H1 (cell line): ENCODE data around the gene SULF2. TPM values are rescaled to one million over a fixed set of nuclear protein-coding genes. Genes with fewer than 3 reads are reported as not detected.

Experiments
- CTCF ChIA-PET: fragments of 300-600 bp; sonication (Branson Sonifier 250); formaldehyde crosslinking; loops from one replicate; lab custom pipeline; 2021; ENCODE audit not compliant: partially characterized antibody; lab: Charles Lee
- POLR2A ChIA-PET: fragments of 300-600 bp; sonication (Branson Sonifier 250); formaldehyde crosslinking; loops from one replicate; lab custom pipeline; 2021; ENCODE audit warnings: inconsistent platforms; ENCODE audit not compliant: partially characterized antibody; lab: Charles Lee
- DNase-seq, 2 experiments: peaks; one replicate each; pipeline versions ENCODE4 v3.0.0 to v3.0.0-alpha.2; 2010 to 2022; ENCODE audit warnings: low spot score in 2 of 2, low read depth in 1 of 2, mixed read lengths in 1 of 2
- FAIRE-seq: peaks from 2 replicates; lab custom pipeline; 2011; peaks lifted over from hg19 to GRCh38; lab: Jason Lieb, UNC
- H2AFZ ChIP-seq: 2 replicates; pipeline ENCODE4 v1.8.1; 2012; ENCODE audit warnings: low read length, inconsistent platforms
- H2AK5ac ChIP-seq: 2 replicates; pipeline ENCODE4 v1.6.1; 2013; ENCODE audit warnings: low read depth, low read length
- H2BK120ac ChIP-seq: replicated peaks from 2 replicates; pipeline ENCODE3; 2013; ENCODE audit warnings: low read depth, low read length, inconsistent platforms
- H2BK12ac ChIP-seq: 2 replicates; pipeline ENCODE4 v1.6.1; 2013; ENCODE audit warnings: low read depth, low read length
- H2BK15ac ChIP-seq: 2 replicates; pipeline ENCODE4 v1.6.1; 2013; ENCODE audit warnings: low read length
- H2BK20ac ChIP-seq: 2 replicates; pipeline ENCODE4 v1.6.1; 2013; ENCODE audit warnings: low read length
- H2BK5ac ChIP-seq: 2 replicates; pipeline ENCODE4 v1.6.1; 2013; ENCODE audit warnings: low read depth, low read length
- H3K14ac ChIP-seq: 2 replicates; pipeline ENCODE4 v1.6.1; 2013; ENCODE audit warnings: inconsistent platforms; ENCODE audit not compliant: insufficient read length
- H3K18ac ChIP-seq: 2 replicates; pipeline ENCODE4 v1.6.1; 2013; ENCODE audit warnings: low read length; ENCODE audit errors: extremely low read depth
- H3K23ac ChIP-seq: 2 replicates; pipeline ENCODE4 v1.6.1; 2013; ENCODE audit warnings: inconsistent platforms; ENCODE audit not compliant: insufficient read length
- H3K23me2 ChIP-seq: 2 replicates; pipeline ENCODE4 v1.6.1; 2013; ENCODE audit warnings: low read depth, low read length
- H3K27ac ChIP-seq: 2 replicates; pipeline ENCODE4 v1.6.1; 2011; ENCODE audit warnings: low read depth, low read length, inconsistent platforms
- H3K27me3 ChIP-seq, 4 experiments: replicated peaks in 1 of 4; 1 replicate in 1 of 4; 2 replicates in 3 of 4; pipeline versions ENCODE4 v1.6.1 to v1.8.1; 2011 to 2013; ENCODE audit warnings: low read length in 3 of 4, mild to moderate bottlenecking in 3 of 4, inconsistent platforms in 2 of 4, mixed read lengths in 2 of 4, moderate library complexity in 1 of 4; ENCODE audit not compliant: control insufficient read depth in 3 of 4, insufficient read depth in 3 of 4; ENCODE audit errors: extremely low read depth in 1 of 4
- H3K36me3 ChIP-seq, 4 experiments: 2 replicates each; pipeline versions ENCODE4 v1.6.1 to v1.8.1; 2011 to 2013; ENCODE audit warnings: mild to moderate bottlenecking in 4 of 4, low read length in 3 of 4, moderate library complexity in 2 of 4, control low read depth in 1 of 4, inconsistent platforms in 1 of 4; ENCODE audit not compliant: insufficient read depth in 4 of 4, control insufficient read depth in 2 of 4
- H3K4ac ChIP-seq: replicated peaks from 2 replicates; pipeline ENCODE3; 2013; ENCODE audit warnings: low read length, low read depth, mixed read lengths, inconsistent platforms; ENCODE audit not compliant: insufficient read length
- H3K4me1 ChIP-seq, 4 experiments: replicated peaks in 1 of 4; 1 replicate in 1 of 4; 2 replicates in 3 of 4; pipeline versions ENCODE4 v1.6.1 to v1.8.1; 2011 to 2013; ENCODE audit warnings: low read length in 3 of 4, inconsistent platforms in 2 of 4, mixed read lengths in 1 of 4; ENCODE audit not compliant: insufficient read depth in 4 of 4, control insufficient read depth in 3 of 4
- H3K4me2 ChIP-seq, 2 experiments: 2 replicates each; pipeline versions ENCODE4 v1.6.1 to v1.8.1; 2011 to 2013; ENCODE audit warnings: low read depth in 2 of 2, low read length in 2 of 2, control low read depth in 1 of 2, inconsistent platforms in 1 of 2, mild to moderate bottlenecking in 1 of 2; ENCODE audit not compliant: insufficient read depth in 1 of 2
- H3K4me3 ChIP-seq, 4 experiments: fragments of 200-600, 300-600 bp in 1 of 4; sonication (generic), shearing (Covaris generic), sonication (Bioruptor Twin) in 1 of 4; 2 replicates each; pipeline versions ENCODE4 v1.5.1 to v1.8.1; 2011 to 2016; ENCODE audit warnings: low read length in 4 of 4, low read depth in 3 of 4, control low read depth in 2 of 4, inconsistent platforms in 2 of 4, mild to moderate bottlenecking in 2 of 4, mixed read lengths in 1 of 4, moderate library complexity in 1 of 4; ENCODE audit not compliant: insufficient read depth in 2 of 4; ENCODE audit errors: extremely low read depth in 1 of 4
- H3K56ac ChIP-seq: replicated peaks from 2 replicates; pipeline ENCODE3; 2013; ENCODE audit warnings: low read depth, mild to moderate bottlenecking, mixed read lengths, low read length, inconsistent platforms; ENCODE audit not compliant: insufficient read length
- H3K79me1 ChIP-seq: 2 replicates; pipeline ENCODE4 v1.6.1; 2013; ENCODE audit warnings: low read depth, low read length, control low read depth
- H3K79me2 ChIP-seq, 2 experiments: 2 replicates each; pipeline versions ENCODE4 v1.6.1 to v1.8.1; 2012 to 2013; ENCODE audit warnings: low read length in 2 of 2, mild to moderate bottlenecking in 2 of 2, inconsistent platforms in 1 of 2; ENCODE audit not compliant: insufficient read depth in 2 of 2, control insufficient read depth in 1 of 2
- H3K9ac ChIP-seq, 4 experiments: replicated peaks in 1 of 4; 1 replicate in 1 of 4; 2 replicates in 3 of 4; pipeline versions ENCODE4 v1.6.1 to v1.8.1; 2011 to 2013; ENCODE audit warnings: low read depth in 3 of 4, low read length in 3 of 4, control low read depth in 2 of 4, mild to moderate bottlenecking in 2 of 4, moderate library complexity in 2 of 4, inconsistent platforms in 1 of 4; ENCODE audit errors: extremely low read depth in 1 of 4
- H3K9me3 ChIP-seq, 2 experiments: 2 replicates each; pipeline versions ENCODE4 v1.6.1 to v1.8.1; 2012 to 2013; ENCODE audit warnings: mild to moderate bottlenecking in 2 of 2, moderate library complexity in 2 of 2, control low read depth in 1 of 2, inconsistent platforms in 1 of 2, low read depth in 1 of 2, low read length in 1 of 2, mixed read lengths in 1 of 2; ENCODE audit not compliant: insufficient read depth in 2 of 2
- H4K20me1 ChIP-seq, 2 experiments: replicated peaks in 1 of 2; 2 replicates each; pipeline versions ENCODE3 to v1.8.1; 2011 to 2013; ENCODE audit warnings: inconsistent platforms in 2 of 2, low read length in 2 of 2, mild to moderate bottlenecking in 1 of 2; ENCODE audit not compliant: insufficient read depth in 2 of 2, control insufficient read depth in 1 of 2
- H4K5ac ChIP-seq: 2 replicates; pipeline ENCODE4 v1.6.1; 2013; ENCODE audit warnings: low read length, low read depth, mixed read lengths, inconsistent platforms; ENCODE audit not compliant: insufficient read length
- H4K8ac ChIP-seq: 2 replicates; pipeline ENCODE4 v1.8.0; 2013; ENCODE audit warnings: mild to moderate bottlenecking, moderate library complexity, low read length, inconsistent platforms; ENCODE audit not compliant: insufficient read depth; ENCODE audit errors: extremely low read depth
- H4K91ac ChIP-seq: replicated peaks from 2 replicates; pipeline ENCODE3; 2013; ENCODE audit warnings: low read length, mixed read lengths, inconsistent platforms; ENCODE audit not compliant: insufficient read length
- CEBPB ChIP-seq: IDR thresholded peaks from 2 replicates; pipeline ENCODE4 v1.6.1; 2012; ENCODE audit warnings: low read depth, low read length
- JUN ChIP-seq: IDR thresholded peaks from 2 replicates; pipeline ENCODE4 v1.6.1; 2011; ENCODE audit warnings: low read depth, mild to moderate bottlenecking, improper control_type of control experiment, low read length
- KDM1A ChIP-seq: fragments of 200-600, 300-600 bp; sonication (generic); IDR thresholded peaks from 2 replicates; pipeline ENCODE4 v1.7.1; 2016; ENCODE audit warnings: mild to moderate bottlenecking, low read length, borderline replicate concordance
- KDM4A ChIP-seq: IDR thresholded peaks from one replicate; pipeline ENCODE4 v1.7.1; 2012; ENCODE audit warnings: low read depth, mild to moderate bottlenecking, moderate library complexity, low read length, inconsistent platforms; ENCODE audit not compliant: severe bottlenecking
- KDM5A ChIP-seq: fragments of 200-600 bp; IDR thresholded peaks from 2 replicates; pipeline ENCODE4 v1.7.1; 2012; ENCODE audit warnings: mild to moderate bottlenecking, low read length, inconsistent platforms, mixed read lengths
- NANOG ChIP-seq: IDR thresholded peaks from 2 replicates; pipeline ENCODE4 v1.6.1; 2011; ENCODE audit warnings: low read length, low read depth, mild to moderate bottlenecking, inconsistent platforms; ENCODE audit not compliant: insufficient read depth, poor library complexity, severe bottlenecking
- POU5F1 ChIP-seq: IDR thresholded peaks from 2 replicates; pipeline ENCODE4 v1.6.1; 2011; ENCODE audit warnings: low read depth, mild to moderate bottlenecking, low read length, moderate library complexity
- RFX5 ChIP-seq: IDR thresholded peaks from 2 replicates; pipeline ENCODE4 v1.6.1; 2011; ENCODE audit warnings: low read depth, low read length, improper control_type of control experiment, borderline replicate concordance
- RNF2 ChIP-seq: fragments of 200-900, 300-1000 bp; sonication (generic); IDR thresholded peaks from 2 replicates; pipeline ENCODE4 v1.7.1; 2016; ENCODE audit warnings: borderline replicate concordance, low read depth, mild to moderate bottlenecking, antibody characterized with exemption, low read length; ENCODE audit not compliant: poor library complexity, severe bottlenecking; ENCODE audit errors: missing control alignments
- SIX5 ChIP-seq: IDR thresholded peaks from 2 replicates; pipeline ENCODE4 v1.6.1; 2011; ENCODE audit warnings: mild to moderate bottlenecking, low read depth, low read length
- TAF7 ChIP-seq: optimal IDR thresholded peaks from 2 replicates; pipeline ENCODE3; 2011; ENCODE audit warnings: low read depth, mild to moderate bottlenecking, inconsistent platforms, low read length, moderate library complexity, borderline replicate concordance
- TEAD4 ChIP-seq: IDR thresholded peaks from 2 replicates; pipeline ENCODE4 v1.6.1; 2012; ENCODE audit warnings: low read depth, low read length, inconsistent platforms, mixed read lengths
- WGBS, 2 experiments: shearing (Covaris generic) in 1 of 2; methylation state at CpG; one replicate each; pipeline versions ENCODE4 v1.1.6 to v1.1.7; 2013 to 2015; ENCODE audit warnings: low lambda C conversion rate in 2 of 2, mixed read lengths in 2 of 2, inconsistent platforms in 1 of 2, low coverage in 1 of 2, missing lambda C conversion rate in 1 of 2; ENCODE audit not compliant: insufficient replicate concordance in 2 of 2, insufficient coverage in 1 of 2, insufficient read length in 1 of 2; ENCODE audit errors: extremely low coverage in 1 of 2, missing lambda C conversion rate in 1 of 2; 5-methylcytosine and 5-hydroxymethylcytosine counted together
- polyA plus RNA-seq, 7 experiments: library from polyadenylated mRNA; depleted of rRNA in 3 of 7; stranded (reverse) in 5 of 7; unstranded in 2 of 7; fragments of >200 nt in 5 of 7; fragments of 200-250 nt in 2 of 7; gene quantifications; 1 replicate in 5 of 7; 2 replicates in 1 of 7; 4 replicates in 1 of 7; pipeline versions ENCODE4 v1.2.1 to v1.2.3, GENCODE V29; 2011 to 2013; ENCODE audit warnings: missing spikeins in 2 of 7, mixed read lengths in 2 of 7
- total RNA-seq: library from RNA; stranded (reverse); fragmentation: NEBNext Ultra II Directional; extraction: Animal tissue kit (Norgen Biotek cat#: 25700); gene quantifications from 2 replicates; pipeline ENCODE4 v1.2.1, GENCODE V29; 2021

SULF2 gene
- total and polyA plus RNA-seq, 2 of the 8 experiments (the other 6 are each of a cell fraction or from before 2014, with no cell fraction given), result 15.7 to 28.2 TPM

DNA sequence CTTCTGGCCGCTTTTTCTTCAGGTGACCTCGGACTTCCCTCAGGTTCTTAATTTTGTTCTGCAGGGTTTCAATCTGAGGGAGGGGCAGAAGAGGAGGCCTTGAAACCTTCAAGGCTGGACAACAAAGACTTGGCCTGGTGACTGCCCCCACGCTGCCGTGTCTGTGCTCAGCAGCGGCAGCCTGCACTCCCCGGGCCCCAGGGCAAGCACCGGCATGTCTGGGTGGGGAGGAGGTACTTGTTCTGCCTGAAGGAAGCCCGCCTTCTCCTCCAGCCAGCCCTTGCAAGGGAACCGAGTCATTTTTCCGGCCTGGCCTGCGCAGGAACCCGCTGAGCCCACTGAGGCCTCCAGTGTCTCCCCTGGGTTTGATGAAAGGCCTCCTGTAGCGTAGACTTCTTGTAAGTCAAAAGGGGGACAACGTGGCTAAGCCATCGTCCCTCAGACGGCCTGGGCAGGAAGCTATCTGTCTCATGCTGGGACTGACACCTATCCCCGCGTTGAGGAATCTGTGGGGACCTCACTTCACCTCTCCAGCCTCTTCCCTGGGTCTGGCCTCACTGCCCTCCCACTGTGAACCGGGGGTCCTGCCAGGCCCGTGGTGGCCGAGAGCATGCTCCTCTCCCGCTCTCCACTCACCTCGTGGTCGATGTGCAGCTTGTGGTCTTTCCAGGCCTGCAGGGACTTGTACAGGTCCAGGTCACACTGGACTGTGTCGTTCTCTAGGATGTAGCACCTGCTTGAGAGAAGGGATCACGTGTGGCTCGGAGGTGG, 119.9 kb downstream of the SULF2 start:
- Histone ChIP-seq H4K20me1 (no peaks in the 10 kb centered on the region), H2BK15ac (no peak overlapping the region), H3K4me1 (peaks cover 0 to 4% (median 1%) of the 10 kb centered on the region in 4 experiments; a peak in 4 of 7 replicates), H3K23me2 (no peaks in the 10 kb centered on the region; the same call in 1 of the 2 replicates), H3K4me3 (no peak overlapping the region), H3K23ac (no peak overlapping the region), H3K18ac (no peak overlapping the region; the same call in 1 of the 2 replicates), H3K79me2 (no peaks in the 10 kb centered on the region), H3K9ac (no peak overlapping the region), H3K14ac (no peak overlapping the region), H3K9me3 (no peaks in the 10 kb centered on the region), H4K8ac (no peak overlapping the region), H4K5ac (no peak overlapping the region), H2BK5ac (peak overlapping the region; percentile 75; the same call in 1 of the 2 replicates), H3K4me2 (no peak overlapping the region), H3K79me1 (no peaks in the 10 kb centered on the region), H4K91ac (peak overlapping the region; percentile 75), H3K36me3 (no peaks in the 10 kb centered on the region; a peak in 1 of 8 replicates), H2BK12ac (peak overlapping the region; percentile 68; the same call in 1 of the 2 replicates), H2AK5ac (no peak overlapping the region), H2BK20ac (no peak overlapping the region), H3K4ac (no peak overlapping the region), H3K56ac (no peak overlapping the region), H3K27ac (no peak overlapping the region), H2AFZ (no peak overlapping the region), H3K27me3 (no peaks in the 10 kb centered on the region), H2BK120ac (no peak overlapping the region)
- POLR2A ChIA-PET, result no interaction called here
- FAIRE-seq (no peak), DNase-seq (no peak)
- CTCF ChIA-PET, result interaction anchor here (0.6 to 8.2 kb wide), 4 partner anchors 13 to 557 kb away, joined by 3 to 92 read pairs (median 9); no protein-coding TSS in a partner anchor
- 90% methylated on average over 27 of the region's 27 CpGs; no CpG with 5 or more reads in 1 of the 2 experiments for WGBS, 2 experiments
- TF ChIP-seq NANOG, result no peak
- TF ChIP-seq CEBPB, result no peak
- no peak for TF ChIP-seq KDM4A
- no peak for TF ChIP-seq KDM1A
- no peak for TF ChIP-seq TEAD4
- no peak for TF ChIP-seq POU5F1
- TF ChIP-seq JUN, result no peak
- TF ChIP-seq RFX5, result no peak
- no peak for TF ChIP-seq SIX5
- no peak for TF ChIP-seq RNF2
- TF ChIP-seq TAF7, result no peak
- TF ChIP-seq KDM5A, result no peak
